Stimulated activated CD8-positive, alpha-beta memory T cell treated with anti-CD3 and anti-CD28 coated beads, Interleukin-15, amount 100 ng/mL, for 1 hour (primary cell): ENCODE measurements around the gene COL24A1.
"Not testable (repeated sequence)": the region's sequence is repeated elsewhere in the genome, so short reads cannot be mapped to it uniquely, and the experiment has no call there.

Source experiments
- DNase-seq: peaks from one replicate; pipeline ENCODE4 v3.0.0-alpha.2; 2020; ENCODE audit warnings: low read depth

The COL24A1 gene

DNA sequence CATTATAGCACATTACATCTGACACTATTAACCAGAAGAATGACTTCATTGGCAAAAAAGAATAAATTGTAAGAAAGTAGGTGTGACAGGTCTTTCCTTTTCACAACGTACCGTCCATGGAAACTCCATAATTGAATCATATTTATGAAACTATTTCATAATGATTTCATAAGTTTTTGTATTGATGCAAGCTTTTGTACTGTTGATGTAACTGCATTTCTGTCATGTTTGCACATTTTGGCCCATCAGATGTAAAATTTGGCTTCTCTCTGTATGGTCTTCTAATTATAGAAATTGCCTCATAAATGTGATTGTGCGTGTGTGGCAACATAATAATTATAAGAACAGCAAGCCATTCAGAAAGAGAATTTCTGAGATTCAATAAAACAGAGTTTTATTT lies 267.7 kb downstream of the COL24A1 start:
- DNase-seq: no peak

DNA sequence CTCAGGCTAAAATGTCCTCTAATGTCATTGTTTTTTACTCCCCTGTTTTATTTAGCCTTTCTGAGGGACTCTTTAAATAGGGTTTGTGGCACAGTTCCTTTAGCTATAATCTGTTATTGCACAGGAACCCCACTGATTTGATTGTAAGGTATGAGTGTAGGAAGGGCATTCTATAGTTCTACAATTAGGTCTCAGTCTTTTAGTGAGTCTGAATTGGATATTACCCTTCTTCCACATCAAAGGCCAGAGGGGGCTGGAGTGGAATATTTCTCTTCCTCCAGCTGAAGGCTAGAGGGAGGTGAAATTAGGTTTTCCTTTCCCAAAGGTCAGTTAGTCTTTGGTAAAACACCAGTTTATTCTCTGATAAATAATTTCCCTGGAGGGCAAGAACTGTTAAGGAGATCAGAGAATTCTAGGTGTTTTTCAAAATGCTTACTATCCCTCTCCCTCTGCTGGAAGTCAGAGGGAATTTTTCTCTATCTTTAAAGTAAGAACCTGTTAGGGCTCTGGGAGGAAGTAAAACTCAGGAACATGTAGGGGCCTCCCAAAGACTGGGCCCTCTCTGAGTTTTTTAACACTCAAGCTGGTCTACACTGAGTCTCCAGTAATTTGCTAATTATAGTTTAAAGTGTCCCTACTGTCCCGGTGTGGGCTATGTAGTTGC lies 272.1 kb downstream of the COL24A1 start:
- no peak for DNase-seq

DNA sequence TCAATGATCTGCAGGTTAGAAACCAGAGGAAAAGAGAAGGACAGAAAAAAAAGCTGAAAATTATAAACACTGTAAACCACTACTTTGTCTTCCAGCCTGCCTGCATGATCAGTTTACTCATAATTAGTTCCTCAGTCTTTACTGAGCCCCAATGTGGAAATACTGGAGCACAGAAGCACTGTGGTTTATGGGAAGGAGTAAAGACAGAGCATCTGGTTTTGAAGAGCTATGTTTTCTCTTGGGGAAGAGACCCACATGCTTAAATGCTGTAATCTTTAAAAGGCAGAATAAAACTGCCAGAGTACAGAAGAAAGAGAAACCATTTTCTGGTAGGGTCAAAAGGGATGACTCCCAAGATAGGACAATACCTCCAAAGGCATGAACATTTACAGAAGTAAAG lies 289.4 kb downstream of the COL24A1 start:
- DNase-seq: no peak

DNA sequence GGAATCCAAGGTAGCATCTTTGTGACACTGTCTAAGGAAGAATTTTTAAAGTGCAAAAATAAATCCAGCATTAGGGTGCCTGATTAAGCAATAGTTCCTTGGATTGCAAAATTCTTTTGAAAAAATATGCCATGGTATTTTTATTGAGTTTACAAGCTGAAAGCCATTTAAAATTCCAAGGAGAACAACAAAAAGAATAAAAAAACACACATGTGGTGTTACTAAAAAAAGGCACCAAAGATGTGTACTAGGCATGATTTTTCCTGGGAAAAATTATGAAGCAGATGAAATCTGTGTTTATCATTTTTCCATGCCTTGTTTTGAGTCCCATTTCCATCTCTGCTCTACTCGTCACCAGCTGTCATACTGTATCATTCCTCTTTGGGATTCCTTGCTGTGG lies 291.4 kb downstream of the COL24A1 start:
- DNase-seq: no peak

DNA sequence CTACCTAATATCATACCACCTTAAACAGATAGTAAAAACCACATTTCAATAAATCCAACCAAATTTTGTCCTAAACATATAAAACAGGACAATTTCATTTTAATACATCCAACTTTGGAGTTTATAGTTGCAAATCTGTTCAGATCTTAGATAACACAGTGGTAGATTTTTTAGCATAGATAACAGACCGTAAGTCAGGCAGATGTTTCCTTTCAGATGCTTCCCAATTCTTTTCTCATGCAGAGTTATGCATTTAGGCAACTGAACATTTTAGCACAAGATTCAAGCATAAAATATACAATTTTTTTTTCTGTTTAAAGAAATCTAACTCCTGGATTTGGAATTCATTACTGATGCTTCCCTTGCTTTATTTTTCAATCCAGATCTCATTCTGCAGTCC lies 291.8 kb downstream of the COL24A1 start:
- no peak for DNase-seq

DNA sequence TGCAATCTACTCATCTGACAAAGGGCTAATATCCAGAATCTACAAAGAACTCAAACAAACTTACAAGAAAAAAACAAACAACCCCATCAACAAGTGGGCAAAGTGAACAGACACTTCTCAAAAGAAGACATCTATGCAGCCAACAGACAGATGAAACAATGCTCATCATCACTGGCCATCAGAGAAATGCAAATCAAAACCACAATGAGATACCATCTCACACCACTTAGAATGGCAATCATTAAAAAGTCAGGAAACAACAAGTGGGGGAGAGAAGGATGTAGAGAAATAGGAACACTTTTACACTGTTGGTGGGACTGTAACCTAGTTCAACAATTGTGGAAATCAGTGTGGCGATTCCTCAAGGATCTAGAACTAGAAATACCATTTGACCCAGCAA lies 292.9 kb downstream of the COL24A1 start:
- not testable (repeated sequence) for DNase-seq

- no peak for DNase-seq
Measured at GRCh38 chr1:85862456-85862855, 294.1 kb downstream of the COL24A1 start.

GRCh38 chr1:85857991-85858390 lies 298.6 kb downstream of the COL24A1 start:
- DNase-seq: no peak

DNA sequence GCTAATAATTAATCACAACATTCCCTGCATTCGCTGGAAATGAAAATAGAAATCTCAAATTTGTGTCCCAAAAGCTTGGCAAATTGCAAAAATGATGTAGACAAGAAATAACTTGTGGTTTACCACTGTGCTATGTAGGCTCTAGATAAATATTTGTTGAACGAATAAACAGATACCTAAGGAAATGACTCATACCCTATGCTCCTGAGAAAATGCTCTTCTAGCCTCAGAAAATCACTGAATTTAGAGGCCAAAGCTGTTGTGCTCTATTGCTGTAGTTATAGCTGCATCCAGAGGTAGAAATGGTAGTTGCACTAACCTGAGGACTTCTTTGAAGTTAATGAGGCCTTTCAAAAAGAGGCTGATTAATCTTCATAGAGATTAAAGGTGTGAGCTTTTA lies 306.3 kb downstream of the COL24A1 start:
- DNase-seq: no peak

GRCh38 chr1:85849660-85850059 lies 306.9 kb downstream of the COL24A1 start:
- no peak for DNase-seq

DNA sequence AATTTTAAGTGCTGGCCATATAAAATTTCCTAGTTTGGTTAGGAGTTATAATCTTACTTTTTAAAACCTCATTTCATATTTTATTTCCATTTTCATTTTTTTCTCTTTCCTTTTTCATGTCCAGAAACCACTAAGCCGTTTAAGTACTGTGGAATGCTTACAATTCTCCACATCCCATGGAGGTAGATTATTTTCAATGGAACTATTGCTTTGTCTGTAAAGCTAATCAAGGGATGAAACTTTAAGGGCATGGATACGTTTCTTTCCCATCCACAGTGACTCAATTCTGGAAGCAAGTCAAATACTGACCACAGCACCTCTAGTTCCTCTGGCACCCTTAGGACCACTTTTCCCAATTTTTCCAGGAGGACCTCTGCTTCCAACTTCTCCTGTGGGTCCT lies 309.2 kb downstream of the COL24A1 start:
- DNase-seq: no peak

- no peak for DNase-seq
Measured at GRCh38 chr1:85846706-85847105, 309.9 kb downstream of the COL24A1 start.

- DNase-seq: no peak
Measured at GRCh38 chr1:85839459-85839858, 317.1 kb downstream of the COL24A1 start.

GRCh38 chr1:85838238-85838637 lies 318.3 kb downstream of the COL24A1 start:
- DNase-seq: no peak

DNA sequence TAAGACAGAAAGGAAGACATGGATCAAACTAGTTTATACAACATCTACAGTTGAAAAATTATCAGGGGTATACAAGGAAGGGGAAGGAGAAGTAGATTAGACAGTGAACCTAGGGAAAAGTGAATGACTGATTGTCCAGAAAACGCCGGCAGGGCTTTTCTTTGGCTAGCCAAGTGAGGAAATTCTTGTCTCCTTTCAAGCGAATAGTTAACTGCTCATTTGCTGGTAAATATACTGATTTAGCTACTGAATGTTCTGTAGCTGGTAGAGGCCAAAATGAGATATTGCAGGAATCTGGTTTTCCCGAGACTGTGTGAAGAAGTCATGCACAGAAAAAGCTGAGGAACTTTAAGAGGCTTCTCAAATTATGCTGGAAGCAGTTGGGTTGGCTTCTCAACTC lies 319.8 kb downstream of the COL24A1 start:
- no peak for DNase-seq

DNA sequence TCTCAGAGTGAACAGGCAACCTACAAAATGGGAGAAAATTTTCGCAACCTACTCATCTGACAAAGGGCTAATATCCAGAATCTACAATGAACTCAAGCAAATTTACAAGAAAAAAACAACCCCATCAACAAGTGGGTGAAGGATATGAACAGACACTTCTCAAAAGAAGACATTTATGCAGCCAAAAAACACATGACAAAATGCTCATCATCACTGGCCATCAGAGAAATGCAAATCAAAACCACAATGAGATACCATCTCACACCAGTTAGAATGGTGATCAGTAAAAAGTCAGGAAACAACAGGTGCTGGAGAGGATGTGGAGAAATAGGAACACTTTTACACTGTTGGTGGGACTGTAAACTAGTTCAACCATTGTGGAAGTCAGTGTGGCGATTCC lies 323.4 kb downstream of the COL24A1 start:
- DNase-seq: not testable (repeated sequence)

DNA sequence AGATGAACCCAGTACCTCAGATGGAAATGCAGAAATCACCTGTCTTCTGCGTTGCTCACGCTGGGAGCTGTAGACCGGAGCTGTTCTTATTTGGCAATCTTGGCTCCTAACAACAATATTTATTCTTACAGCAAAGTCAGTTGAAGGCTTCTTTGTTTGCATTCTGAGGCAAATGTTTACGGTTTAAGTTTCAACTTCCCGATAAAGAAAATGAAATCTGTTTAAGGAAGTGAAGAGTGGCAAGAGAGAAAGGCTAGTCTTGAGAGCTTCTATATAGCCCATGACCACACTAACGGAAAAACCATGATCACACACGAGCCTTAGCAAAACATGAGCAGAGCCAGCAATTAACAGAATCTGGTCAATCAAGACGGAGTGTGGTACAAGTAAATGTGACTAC lies 325.7 kb downstream of the COL24A1 start:
- no peak for DNase-seq

GRCh38 chr1:85824066-85824840 lies 332.3 kb downstream of the COL24A1 start:
- no peak for DNase-seq

DNA sequence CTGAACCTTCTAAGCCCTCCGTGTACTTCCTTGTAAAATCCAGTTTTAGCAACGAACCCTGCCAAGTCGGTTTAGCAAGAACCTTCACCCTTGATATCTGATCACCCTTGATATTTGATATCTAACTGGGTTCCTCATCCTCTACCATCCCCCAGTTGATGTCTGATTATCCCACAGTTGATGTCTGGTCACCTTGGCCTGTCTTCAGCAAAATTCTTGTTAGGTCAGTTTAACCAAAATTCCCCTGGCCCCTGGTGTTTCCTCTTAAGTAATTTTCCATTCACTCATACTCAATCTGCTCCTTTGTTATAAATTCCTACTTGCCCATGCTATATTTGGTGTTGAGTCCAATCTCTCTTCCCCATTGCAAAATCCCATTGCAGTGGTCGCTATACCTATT lies 333.9 kb downstream of the COL24A1 start:
- DNase-seq: no peak

DNA sequence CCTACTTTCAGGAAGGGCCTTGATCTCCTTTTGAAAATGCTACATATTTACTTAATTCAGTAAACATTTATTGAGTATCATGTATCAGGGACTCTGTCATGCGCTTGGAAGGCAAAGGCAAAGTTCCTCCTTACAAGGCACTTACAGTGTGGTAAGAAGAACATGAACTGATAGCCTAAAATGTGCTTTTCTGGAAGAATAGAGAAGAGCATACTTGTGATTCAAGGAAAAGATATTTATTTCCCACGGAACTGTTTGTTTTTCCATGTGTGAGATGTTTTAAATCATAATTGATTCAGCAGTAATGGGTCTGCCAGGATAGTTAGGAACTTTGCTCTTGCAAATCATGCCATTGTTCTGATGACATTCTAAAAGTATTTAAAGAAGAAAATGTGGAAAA lies 338.2 kb downstream of the COL24A1 start:
- no peak for DNase-seq

DNA sequence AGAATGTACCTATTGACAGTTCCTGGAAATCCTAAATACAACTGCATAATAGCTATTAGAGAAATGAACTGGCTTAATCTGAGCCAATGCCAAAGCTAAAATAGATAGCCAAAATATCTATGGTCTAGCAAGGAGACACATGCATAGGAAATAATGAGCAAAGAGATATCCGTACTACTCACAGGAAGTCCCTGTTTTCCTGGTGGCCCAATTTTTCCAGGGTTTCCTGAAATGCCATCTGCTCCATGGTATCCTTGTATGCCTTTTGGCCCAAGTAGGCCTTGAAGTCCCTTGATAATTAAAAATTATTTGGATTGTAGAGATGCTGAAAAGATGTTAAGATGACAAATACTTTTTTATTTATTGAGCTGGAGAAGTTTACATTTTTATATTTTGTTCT lies 340.0 kb downstream of the COL24A1 start:
- DNase-seq: no peak

GRCh38 chr1:85815906-85816305 lies 340.7 kb downstream of the COL24A1 start:
- DNase-seq: no peak

DNA sequence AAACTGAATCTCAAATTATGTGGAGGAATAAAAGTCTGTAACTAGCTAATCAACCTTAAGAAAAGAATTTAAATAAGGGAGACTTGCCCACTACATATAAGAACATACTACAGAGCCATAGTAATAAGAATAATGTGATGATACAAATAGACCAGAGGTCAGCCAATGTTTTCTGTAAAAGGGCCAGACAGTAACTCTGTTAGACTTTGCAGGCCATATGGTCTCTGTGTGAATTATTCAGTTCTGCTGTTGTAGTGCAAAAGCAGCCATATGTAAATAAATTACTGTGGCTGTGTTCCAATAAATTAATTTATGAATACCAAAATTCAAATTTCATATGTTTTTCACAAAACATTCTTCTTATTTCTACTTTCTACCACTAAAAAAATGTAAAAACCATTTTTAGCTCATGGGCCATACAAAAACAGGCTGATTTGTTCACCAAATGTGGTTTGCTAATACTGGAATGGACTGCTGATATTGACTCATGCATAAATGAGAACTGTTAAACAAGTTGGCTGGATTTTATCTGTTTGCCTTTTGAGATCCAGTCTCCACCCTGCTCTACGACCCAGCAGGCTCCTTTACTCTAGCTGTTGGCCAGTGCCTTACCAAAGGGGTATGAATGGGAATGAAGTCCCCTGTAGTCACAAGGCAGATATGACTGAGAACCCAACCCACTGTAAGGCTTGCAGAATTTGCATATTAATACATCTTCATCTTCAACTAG lies 350.2 kb downstream of the COL24A1 start:
- no peak for DNase-seq
